ENCODE results near the gene ASTL. TPM values are rescaled to one million over a fixed set of nuclear protein-coding genes. Genes with fewer than 3 reads are reported as not detected.
"Not testable (repeated sequence)": the region's sequence is repeated elsewhere in the genome, so short reads cannot be mapped to it uniquely, and the experiment has no call there.

ASTL gene
- polyA plus RNA-seq, 3 donors from 2014 or later, result not detected

- H3K36me3 Mint-ChIP-seq, result no peaks in the 10 kb centered on the region
- H3K27me3 Mint-ChIP-seq (ENCODE audit: low read depth in 3 of 3), result peaks cover 0 to 7% (median 2%) of the 10 kb centered on the region in 3 donors
- no peak overlapping the region for H3K4me3 Mint-ChIP-seq
- peak overlapping the region in 1 of 6 donors; percentile 33 for H3K27ac Mint-ChIP-seq
- no peak for DNase-seq
- peaks cover 10 to 20% of the 10 kb centered on the region in 2 donors for H3K4me1 Mint-ChIP-seq
- peaks cover 0 to 1% (median 0%) of the 10 kb centered on the region in 6 donors for H3K9me3 Mint-ChIP-seq
Observed at GRCh38 chr2:96169868-96170507, 31.7 kb upstream of the ASTL start.

GRCh38 chr2:96167407-96168013, 29.2 kb upstream of the ASTL start:
- Mint-ChIP-seq H3K27me3 (ENCODE audit: low read depth in 3 of 3) (peaks cover 15 to 19% (median 18%) of the 10 kb centered on the region in 3 donors), H3K4me1 (peaks cover 29 to 39% of the 10 kb centered on the region in 2 donors), H3K36me3 (no peaks in the 10 kb centered on the region), H3K27ac (peak overlapping the region in 4 of 6 donors; percentile 6 to 30 (median 14)), H3K4me3 (no peak overlapping the region), H3K9me3 (peaks cover 0 to 1% (median 0%) of the 10 kb centered on the region in 6 donors)
- DNase-seq, result no peak

- no peaks in the 10 kb centered on the region for H3K36me3 Mint-ChIP-seq
- peak; percentile 30 to 71 (median 50) for DNase-seq
- peaks cover 55 to 68% of the 10 kb centered on the region in 2 donors for H3K4me1 Mint-ChIP-seq
- peaks cover 18 to 25% (median 19%) of the 10 kb centered on the region in 3 donors for H3K27me3 Mint-ChIP-seq (ENCODE audit: low read depth in 3 of 3)
- H3K4me3 Mint-ChIP-seq, result peak overlapping the region; percentile 36 to 83 (median 73)
- peaks cover 0 to 1% (median 0%) of the 10 kb centered on the region in 6 donors for H3K9me3 Mint-ChIP-seq
- peak overlapping the region; percentile 88 to 98 (median 94) for H3K27ac Mint-ChIP-seq
Observed at GRCh38 chr2:96164459-96165184, 26.3 kb upstream of the ASTL start.

- Mint-ChIP-seq H3K27me3 (ENCODE audit: low read depth in 3 of 3) (peaks cover 15 to 28% (median 21%) of the 10 kb centered on the region in 3 donors), H3K36me3 (no peaks in the 10 kb centered on the region), H3K4me1 (peaks cover 63 to 75% of the 10 kb centered on the region in 2 donors), H3K4me3 (peak overlapping the region; percentile 36 to 83 (median 73)), H3K27ac (peak overlapping the region; percentile 88 to 98 (median 94)), H3K9me3 (peaks cover 0 to under 1% (median 0%) of the 10 kb centered on the region in 6 donors)
- peak; percentile 87 to 89 (median 89) for DNase-seq
Observed at GRCh38 chr2:96163768-96164429, 25.6 kb upstream of the ASTL start.

GRCh38 chr2:96163415-96163767, 25.1 kb upstream of the ASTL start:
- H3K4me1 Mint-ChIP-seq, result peaks cover 64 to 76% of the 10 kb centered on the region in 2 donors
- H3K9me3 Mint-ChIP-seq, result no peaks in the 10 kb centered on the region
- peak overlapping the region; percentile 88 to 98 (median 94) for H3K27ac Mint-ChIP-seq

GRCh38 chr2:96161898-96162297, 23.6 kb upstream of the ASTL start:
- Mint-ChIP-seq H3K27me3 (ENCODE audit: low read depth in 3 of 3) (peaks cover 17 to 28% (median 21%) of the 10 kb centered on the region in 3 donors), H3K36me3 (no peaks in the 10 kb centered on the region), H3K27ac (peak overlapping the region; percentile 88 to 98 (median 94)), H3K4me1 (peaks cover 74 to 82% of the 10 kb centered on the region in 2 donors), H3K4me3 (peak overlapping the region; percentile 55 to 76 (median 67)), H3K9me3 (no peaks in the 10 kb centered on the region)
- peak; percentile 80 to 82 (median 81) for DNase-seq

More at GRCh38 chr2:96163415-96163767, 25.1 kb upstream of the ASTL start:
- Mint-ChIP-seq H3K27me3 (ENCODE audit: low read depth in 3 of 3) (peaks cover 15 to 28% (median 21%) of the 10 kb centered on the region in 3 donors), H3K4me3 (peak overlapping the region; percentile 36 to 83 (median 73)), H3K36me3 (no peaks in the 10 kb centered on the region)
- DNase-seq, result no peak

GRCh38 chr2:96160366-96160765, 22.1 kb upstream of the ASTL start:
- H3K27me3 Mint-ChIP-seq (ENCODE audit: low read depth in 3 of 3), result peaks cover 21 to 31% (median 27%) of the 10 kb centered on the region in 3 donors
- DNase-seq, H3K9me3 Mint-ChIP-seq, H3K36me3 Mint-ChIP-seq: not testable (repeated sequence)
- peak overlapping the region; percentile 88 to 98 (median 95) for H3K27ac Mint-ChIP-seq
- peaks cover 85 to 95% of the 10 kb centered on the region in 2 donors for H3K4me1 Mint-ChIP-seq
- H3K4me3 Mint-ChIP-seq, result peak overlapping the region in 3 of 5 donors; percentile 35 to 67 (median 67)

GRCh38 chr2:96159084-96159830, 21.0 kb upstream of the ASTL start:
- Mint-ChIP-seq H3K9me3 (no peaks in the 10 kb centered on the region), H3K27me3 (ENCODE audit: low read depth in 3 of 3) (peaks cover 19 to 30% (median 21%) of the 10 kb centered on the region in 3 donors), H3K36me3 (no peaks in the 10 kb centered on the region), H3K4me1 (peaks cover 77 to 84% of the 10 kb centered on the region in 2 donors), H3K4me3 (peak overlapping the region; percentile 0 to 80 (median 31)), H3K27ac (peak overlapping the region; percentile 81 to 97 (median 92))
- DNase-seq, result peak; percentile 34 to 47 (median 36)

GRCh38 chr2:96158554-96158940, 20.2 kb upstream of the ASTL start:
- H3K27ac Mint-ChIP-seq, result peak overlapping the region in 4 of 6 donors; percentile 62 to 97 (median 88)
- H3K9me3 Mint-ChIP-seq, result no peaks in the 10 kb centered on the region
- DNase-seq, result no peak
- H3K27me3 Mint-ChIP-seq (ENCODE audit: low read depth in 3 of 3), result peaks cover 15 to 23% (median 16%) of the 10 kb centered on the region in 3 donors
- peak overlapping the region in 1 of 5 donors; percentile 78 for H3K4me3 Mint-ChIP-seq
- H3K36me3 Mint-ChIP-seq, result no peaks in the 10 kb centered on the region
- H3K4me1 Mint-ChIP-seq, result peaks cover 70 to 77% of the 10 kb centered on the region in 2 donors

- H3K36me3 Mint-ChIP-seq, result no peaks in the 10 kb centered on the region
- H3K27me3 Mint-ChIP-seq (ENCODE audit: low read depth in 3 of 3), result peaks cover 13 to 20% (median 14%) of the 10 kb centered on the region in 3 donors
- DNase-seq, result peak; percentile 48 to 68 (median 61)
- no peaks in the 10 kb centered on the region for H3K9me3 Mint-ChIP-seq
- H3K27ac Mint-ChIP-seq, result peak overlapping the region; percentile 62 to 94 (median 88)
- peaks cover 63 to 70% of the 10 kb centered on the region in 2 donors for H3K4me1 Mint-ChIP-seq
- H3K4me3 Mint-ChIP-seq, result peak overlapping the region in 4 of 5 donors; percentile 40 to 70 (median 55)
Observed at GRCh38 chr2:96157649-96158553, 19.6 kb upstream of the ASTL start.

GRCh38 chr2:96156926-96157648, 18.8 kb upstream of the ASTL start:
- Mint-ChIP-seq H3K27ac (peak overlapping the region; percentile 62 to 94 (median 88)), H3K9me3 (no peaks in the 10 kb centered on the region), H3K4me3 (peak overlapping the region; percentile 14 to 76 (median 36)), H3K36me3 (no peaks in the 10 kb centered on the region), H3K4me1 (peaks cover 55 to 62% of the 10 kb centered on the region in 2 donors), H3K27me3 (ENCODE audit: low read depth in 3 of 3) (peaks cover 8 to 15% (median 11%) of the 10 kb centered on the region in 3 donors)
- DNase-seq, result no peak

Measured in immature natural killer cell (primary cell).